WTC11 (cell line): ENCODE data around the gene CHRNE. TPM values are rescaled to one million over a fixed set of nuclear protein-coding genes. Genes with fewer than 3 reads are reported as not detected.
A peak's percentile ranks its signal among the peaks of the same experiment; 100 is the strongest.

Experiments used
- ATAC-seq: fragments of 200-7000 bp; cut with Tn5 transposase; 2 replicates; pipeline ENCODE4 v1.10.0; 2021; ENCODE audit warnings: mild to moderate bottlenecking, moderate library complexity
- CTCF ChIA-PET: fragments of 300-600 bp; sonication (Branson Sonifier 250); formaldehyde crosslinking; loops from one replicate; lab custom pipeline; 2021; ENCODE audit warnings: antibody characterized with exemption; lab: Charles Lee
- POLR2A ChIA-PET: fragments of 350-600 bp; sonication (Branson Sonifier 250); formaldehyde crosslinking; loops from one replicate; lab custom pipeline; 2021; ENCODE audit warnings: antibody characterized with exemption; lab: Charles Lee
- DNase-seq: peaks from one replicate; pipeline ENCODE4 v3.0.0; 2021; ENCODE audit warnings: low spot score
- H3K27ac Mint-ChIP-seq: 2 replicates; pipeline ENCODE4 v1.8.0; 2021; ENCODE audit warnings: mixed read lengths
- H3K27me3 Mint-ChIP-seq: 2 replicates; pipeline ENCODE4 v1.8.0; 2021; ENCODE audit warnings: low read depth, mild to moderate bottlenecking, moderate library complexity, mixed read lengths
- H3K36me3 Mint-ChIP-seq: 2 replicates; pipeline ENCODE4 v1.8.0; 2021; ENCODE audit warnings: mixed read lengths
- H3K4me1 Mint-ChIP-seq: 2 replicates; pipeline ENCODE4 v1.8.0; 2022; ENCODE audit warnings: mixed read lengths
- H3K4me3 Mint-ChIP-seq: 2 replicates; pipeline ENCODE4 v1.8.0; 2021; ENCODE audit warnings: mild to moderate bottlenecking, moderate library complexity, mixed read lengths
- H3K9me3 Mint-ChIP-seq: 2 replicates; pipeline ENCODE4 v1.8.0; 2021; ENCODE audit warnings: mixed read lengths
- CREM ChIP-seq: sonication (generic); formaldehyde crosslinking; IDR thresholded peaks from 2 replicates; pipeline ENCODE4 v1.8.1; 2022; ENCODE audit warnings: mild to moderate bottlenecking, missing genetic modification reagents, moderate library complexity
- CTCF ChIP-seq: fragments of 200-600 bp; IDR thresholded peaks from 2 replicates; pipeline ENCODE4 v1.8.0; 2022; ENCODE audit warnings: antibody characterized with exemption
- E2F1 ChIP-seq: sonication (generic); formaldehyde crosslinking; IDR thresholded peaks from 2 replicates; pipeline ENCODE4 v1.8.0; 2022; ENCODE audit warnings: mild to moderate bottlenecking, missing genetic modification reagents
- EMX1 ChIP-seq: fragments of 250-450 bp; sonication (Bioruptor Pico); IDR thresholded peaks from 2 replicates; pipeline ENCODE4 v1.8.0; 2021; ENCODE audit warnings: mild to moderate bottlenecking
- FOXK1 ChIP-seq: sonication (generic); formaldehyde crosslinking; IDR thresholded peaks from 2 replicates; pipeline ENCODE4 v1.8.0; 2022; ENCODE audit warnings: mild to moderate bottlenecking, moderate library complexity, missing genetic modification reagents
- HMGXB4 ChIP-seq: sonication (generic); formaldehyde crosslinking; IDR thresholded peaks from 2 replicates; pipeline ENCODE4 v1.8.1; 2023; ENCODE audit warnings: mild to moderate bottlenecking, moderate library complexity, missing genetic modification reagents
- MYBL2 ChIP-seq: sonication (generic); formaldehyde crosslinking; IDR thresholded peaks from 2 replicates; pipeline ENCODE4 v1.8.1; 2023; ENCODE audit warnings: mild to moderate bottlenecking, moderate library complexity, missing genetic modification reagents
- NFE2L1 ChIP-seq: sonication (generic); formaldehyde crosslinking; IDR thresholded peaks from 2 replicates; pipeline ENCODE4 v1.8.1; 2023; ENCODE audit warnings: missing genetic modification reagents
- NFYB ChIP-seq: sonication (generic); formaldehyde crosslinking; conservative IDR thresholded peaks from 2 replicates; pipeline ENCODE4 v1.8.0; 2022; ENCODE audit warnings: low read depth, missing genetic modification reagents
- NR1H2 ChIP-seq: sonication (generic); formaldehyde crosslinking; IDR thresholded peaks from 2 replicates; pipeline ENCODE4 v1.9.0; 2021; ENCODE audit warnings: mild to moderate bottlenecking, moderate library complexity, missing genetic modification reagents
- SMAD3 ChIP-seq: sonication (generic); formaldehyde crosslinking; IDR thresholded peaks from 2 replicates; pipeline ENCODE4 v1.8.0; 2022; ENCODE audit warnings: missing genetic modification reagents, mild to moderate bottlenecking, borderline replicate concordance
- SOX15 ChIP-seq: fragments of 250-450 bp; sonication (Bioruptor Pico); IDR thresholded peaks from 2 replicates; pipeline ENCODE4 v1.9.0; 2021; ENCODE audit warnings: mild to moderate bottlenecking
- TEAD1 ChIP-seq: sonication (generic); formaldehyde crosslinking; IDR thresholded peaks from 2 replicates; pipeline ENCODE4 v1.8.0; 2022; ENCODE audit warnings: mild to moderate bottlenecking, missing genetic modification reagents
- ZBTB43 ChIP-seq: sonication (generic); formaldehyde crosslinking; IDR thresholded peaks from 2 replicates; pipeline ENCODE4 v1.8.1; 2023; ENCODE audit warnings: mild to moderate bottlenecking, missing genetic modification reagents
- ZNF121 ChIP-seq: sonication (generic); formaldehyde crosslinking; IDR thresholded peaks from 2 replicates; pipeline ENCODE4 v1.8.0; 2023; ENCODE audit warnings: missing genetic modification reagents
- ZNF138 ChIP-seq: sonication (generic); formaldehyde crosslinking; conservative IDR thresholded peaks from 2 replicates; pipeline ENCODE4 v1.8.1; 2022; ENCODE audit warnings: mild to moderate bottlenecking, moderate library complexity, missing genetic modification reagents
- ZNF671 ChIP-seq: fragments of 250-450 bp; sonication (Bioruptor Pico); IDR thresholded peaks from 2 replicates; pipeline ENCODE4 v1.8.0; 2021; ENCODE audit warnings: mild to moderate bottlenecking
- ZSCAN18 ChIP-seq: fragments of 250-450 bp; sonication (Bioruptor Pico); IDR thresholded peaks from 2 replicates; pipeline ENCODE4 v2.1.2; 2022; ENCODE audit warnings: mild to moderate bottlenecking, moderate library complexity
- total RNA-seq: library from RNA; stranded (reverse); gene quantifications from 3 replicates; pipeline ENCODE4 v1.2.3, GENCODE V29; 2021

The CHRNE gene
- total RNA-seq, 1 experiment from 2014 or later, result 0.70 TPM

GRCh38 chr17:4886830-4887229 is 16.1 kb downstream of the CHRNE start (continued):
- TF ChIP-seq TEAD1 (CRISPR knock-in tag) (no peak), MYBL2 (no peak), ZSCAN18 (no peak)

- H3K27me3 Mint-ChIP-seq, result no peaks in the 10 kb centered on the region
- ChIA-PET CTCF (interaction anchor here (0.8 to 1.2 kb wide), 2 partner anchors 46 to 174 kb away, joined by 3 to 4 read pairs; partner anchors contain the start of gene ARRB2), POLR2A (no interaction called here)
- ATAC-seq (no peak), DNase-seq (no peak)
- H3K36me3 Mint-ChIP-seq, result peaks cover 28% of the 10 kb centered on the region
- H3K27ac Mint-ChIP-seq, result no peak overlapping the region
- H3K4me3 Mint-ChIP-seq, result no peak overlapping the region
- TF ChIP-seq SOX15 (CRISPR knock-in tag) (no peak), E2F1 (CRISPR knock-in tag) (no peak), NR1H2 (CRISPR knock-in tag) (no peak), ZNF671 (CRISPR knock-in tag) (no peak), ZNF138 (CRISPR knock-in tag) (no peak), CREM (CRISPR knock-in tag) (no peak), ZBTB43 (CRISPR knock-in tag) (no peak), ZNF121 (CRISPR knock-in tag) (no peak), EMX1 (CRISPR knock-in tag) (no peak), SMAD3 (CRISPR knock-in tag) (no peak), FOXK1 (CRISPR knock-in tag) (no peak), HMGXB4 (CRISPR knock-in tag) (no peak)
- TF ChIP-seq, all 79 proteins: peak for 0
- no peaks in the 10 kb centered on the region for H3K9me3 Mint-ChIP-seq
- peaks cover 16% of the 10 kb centered on the region for H3K4me1 Mint-ChIP-seq
These were observed 18.4 kb downstream of the CHRNE start for GRCh38 chr17:4884489-4884888.

GRCh38 chr17:4881761-4882555 is 20.9 kb downstream of the CHRNE start:
- CTCF ChIA-PET, result interaction anchor here (0.7 to 1.7 kb wide), 7 partner anchors 9 to 179 kb away, joined by 3 to 6 read pairs (median 4); no protein-coding TSS in a partner anchor
- TF ChIP-seq NFYB (CRISPR knock-in tag) (no peak), HMGXB4 (CRISPR knock-in tag) (no peak), CTCF (peak; percentile 81), NFE2L1 (CRISPR knock-in tag) (no peak)
- ATAC-seq (peak; percentile 96), DNase-seq (peak; percentile 85)
- Mint-ChIP-seq H3K36me3 (peaks cover 21% of the 10 kb centered on the region), H3K4me1 (peaks cover 13% of the 10 kb centered on the region), H3K27ac (peak overlapping the region; percentile 83), H3K9me3 (no peaks in the 10 kb centered on the region), H3K4me3 (no peak overlapping the region), H3K27me3 (no peaks in the 10 kb centered on the region)
- POLR2A ChIA-PET, result no interaction called here
